A673 (cell line): ENCODE data around the gene RASSF4.

Source experiments
- EZH2 ChIP-seq: fragments of 200-600 bp; sonication (generic); IDR thresholded peaks from 2 replicates; pipeline ENCODE4 v1.6.1; 2017; ENCODE audit warnings: borderline replicate concordance, low read depth, mild to moderate bottlenecking, mixed read lengths, antibody characterized with exemption, low read length; ENCODE audit not compliant: poor library complexity, severe bottlenecking
- TF ChIP-seq, protein P1 (sequence below): fragments of 300-800, 200-600 bp; sonication (generic); conservative IDR thresholded peaks from 2 replicates; pipeline ENCODE4 v1.5.1; 2017; ENCODE audit warnings: low read depth, mild to moderate bottlenecking, antibody characterized with exemption, low read length, moderate library complexity, mixed read lengths

DNA sequence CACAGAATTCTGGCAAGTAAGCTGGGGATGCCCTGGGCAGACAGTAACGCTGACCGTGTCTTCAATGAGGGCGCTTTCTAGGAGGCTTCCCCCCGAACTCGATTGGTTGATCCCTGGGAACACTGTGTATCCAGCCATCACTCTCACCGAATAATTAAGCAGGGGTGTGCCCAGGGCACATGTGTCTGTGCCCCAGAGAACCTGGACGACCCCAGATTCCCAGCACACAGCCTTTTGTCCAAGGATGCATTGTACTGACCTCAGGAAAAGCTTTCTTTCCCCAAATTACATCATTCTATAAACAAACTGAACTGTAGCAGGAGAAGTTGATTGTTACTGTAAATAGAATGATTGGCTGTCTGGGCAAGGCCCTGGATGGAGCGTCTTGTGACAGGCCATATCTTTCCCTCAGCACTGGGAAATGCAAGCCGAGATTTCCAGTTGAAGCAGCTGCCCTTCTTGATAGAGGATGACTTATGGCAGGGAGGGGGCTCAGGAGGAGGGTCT is 25.6 kb downstream of the RASSF4 start:
- TF ChIP-seq EZH2, result no peak
- TF ChIP-seq, protein P1, sequence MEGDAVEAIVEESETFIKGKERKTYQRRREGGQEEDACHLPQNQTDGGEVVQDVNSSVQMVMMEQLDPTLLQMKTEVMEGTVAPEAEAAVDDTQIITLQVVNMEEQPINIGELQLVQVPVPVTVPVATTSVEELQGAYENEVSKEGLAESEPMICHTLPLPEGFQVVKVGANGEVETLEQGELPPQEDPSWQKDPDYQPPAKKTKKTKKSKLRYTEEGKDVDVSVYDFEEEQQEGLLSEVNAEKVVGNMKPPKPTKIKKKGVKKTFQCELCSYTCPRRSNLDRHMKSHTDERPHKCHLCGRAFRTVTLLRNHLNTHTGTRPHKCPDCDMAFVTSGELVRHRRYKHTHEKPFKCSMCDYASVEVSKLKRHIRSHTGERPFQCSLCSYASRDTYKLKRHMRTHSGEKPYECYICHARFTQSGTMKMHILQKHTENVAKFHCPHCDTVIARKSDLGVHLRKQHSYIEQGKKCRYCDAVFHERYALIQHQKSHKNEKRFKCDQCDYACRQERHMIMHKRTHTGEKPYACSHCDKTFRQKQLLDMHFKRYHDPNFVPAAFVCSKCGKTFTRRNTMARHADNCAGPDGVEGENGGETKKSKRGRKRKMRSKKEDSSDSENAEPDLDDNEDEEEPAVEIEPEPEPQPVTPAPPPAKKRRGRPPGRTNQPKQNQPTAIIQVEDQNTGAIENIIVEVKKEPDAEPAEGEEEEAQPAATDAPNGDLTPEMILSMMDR, result no peak
